Endothelial cell of hepatic sinusoid (primary cell): Measurements from ENCODE around the gene IGHMBP2.

Experiments used
- in situ Hi-C: cut with HindIII; loops from 2 replicates; pipeline ENCODE4 v1.10.0; 2017; ENCODE audit warnings: low sequenced_read_pairs

The IGHMBP2 gene

GRCh38 chr11:68938816-68939582 lies 35.3 kb downstream of the IGHMBP2 start:
- in situ Hi-C loops, result no loop called here

- in situ Hi-C loops, result no loop called here
Observed at GRCh38 chr11:68939583-68940555, 36.2 kb downstream of the IGHMBP2 start.

GRCh38 chr11:68940651-68941323 lies 37.1 kb downstream of the IGHMBP2 start:
- in situ Hi-C loops, result no loop called here

GRCh38 chr11:68941324-68942094 lies 37.8 kb downstream of the IGHMBP2 start:
- in situ Hi-C loops, result no loop called here

- in situ Hi-C loops, result no loop called here
Observed at GRCh38 chr11:68942095-68942620, 38.5 kb downstream of the IGHMBP2 start.

- in situ Hi-C loops, result no loop called here
Observed at GRCh38 chr11:68942751-68943271, 39.1 kb downstream of the IGHMBP2 start.

- in situ Hi-C loops, result no loop called here
Observed at GRCh38 chr11:68946416-68947090, 42.9 kb downstream of the IGHMBP2 start.

- in situ Hi-C loops, result no loop called here
Observed at GRCh38 chr11:68947151-68947550, 43.5 kb downstream of the IGHMBP2 start.

- in situ Hi-C loops, result no loop called here
Observed at GRCh38 chr11:68948496-68948895, 44.8 kb downstream of the IGHMBP2 start.

- in situ Hi-C loops, result no loop called here
Observed at GRCh38 chr11:68948935-68949334, 45.2 kb downstream of the IGHMBP2 start.

GRCh38 chr11:68950270-68950669 lies 46.6 kb downstream of the IGHMBP2 start:
- in situ Hi-C loops, result no loop called here

- in situ Hi-C loops, result no loop called here
Observed at GRCh38 chr11:68950762-68951161, 47.1 kb downstream of the IGHMBP2 start.

- in situ Hi-C loops, result no loop called here
Observed at GRCh38 chr11:68954836-68955606, 51.3 kb downstream of the IGHMBP2 start.

- in situ Hi-C loops, result no loop called here
Observed at GRCh38 chr11:68955607-68955958, 51.9 kb downstream of the IGHMBP2 start.

- in situ Hi-C loops, result no loop called here
Observed at GRCh38 chr11:68956142-68956541, 52.5 kb downstream of the IGHMBP2 start.

GRCh38 chr11:68956547-68957254 lies 53.0 kb downstream of the IGHMBP2 start:
- in situ Hi-C loops, result no loop called here

GRCh38 chr11:68958211-68958610 lies 54.5 kb downstream of the IGHMBP2 start:
- in situ Hi-C loops, result no loop called here
